DMS79 (cell line): ENCODE measurements around the gene CYP2W1.
A peak's percentile ranks its signal among the peaks of the same experiment; 100 is the strongest.

ENCODE experiments used
- DNase-seq: peaks from one replicate; lab custom pipeline; 2025; lab: John Stamatoyannopoulos, UW

CYP2W1 gene

GRCh38 chr7:982511-983003, 424 bp upstream of the CYP2W1 start:
- DNase-seq: no peak

- DNase-seq: no peak
Measured at GRCh38 chr7:983616-984071, 663 bp downstream of the CYP2W1 start.

- DNase-seq: no peak
Measured at GRCh38 chr7:984361-985126, 1.6 kb downstream of the CYP2W1 start.

- DNase-seq: no peak
Measured at GRCh38 chr7:985127-985416, 2.1 kb downstream of the CYP2W1 start.

GRCh38 chr7:985915-986741, 3.1 kb downstream of the CYP2W1 start:
- DNase-seq: no peak

GRCh38 chr7:986766-987751, 4.1 kb downstream of the CYP2W1 start:
- DNase-seq: no peak

- no peak for DNase-seq
Measured at GRCh38 chr7:987909-988308, 4.9 kb downstream of the CYP2W1 start.

- no peak for DNase-seq
Measured at GRCh38 chr7:988426-988911, 5.5 kb downstream of the CYP2W1 start.

- no peak for DNase-seq
Measured at GRCh38 chr7:988963-989529, 6.1 kb downstream of the CYP2W1 start.

- no peak for DNase-seq
Measured at GRCh38 chr7:990352-990932, 7.5 kb downstream of the CYP2W1 start.

- DNase-seq: no peak
Measured at GRCh38 chr7:990933-991728, 8.2 kb downstream of the CYP2W1 start.

- no peak for DNase-seq
Measured at GRCh38 chr7:991729-992656, 9.0 kb downstream of the CYP2W1 start.

- peak; percentile 77 for DNase-seq
Measured at GRCh38 chr7:992709-993607, 10.0 kb downstream of the CYP2W1 start.

GRCh38 chr7:994592-995308, 11.8 kb downstream of the CYP2W1 start:
- DNase-seq: no peak

GRCh38 chr7:995571-995970, 12.6 kb downstream of the CYP2W1 start:
- no peak for DNase-seq

GRCh38 chr7:996079-996872, 13.3 kb downstream of the CYP2W1 start:
- DNase-seq: no peak
